Measurements from ENCODE around the gene GDE1. TPM values are rescaled to one million over a fixed set of nuclear protein-coding genes. Genes with fewer than 3 reads are reported as not detected.

GDE1 gene
- total RNA-seq, 4 donors from 2014 or later = 36.3 to 66.4 (median 41.2) TPM

- Histone ChIP-seq H3K36me3 (no peaks in the 10 kb centered on the region), H3K27ac (no peak overlapping the region), H3K27me3 (no peaks in the 10 kb centered on the region), H3K4me1 (no peaks in the 10 kb centered on the region), H3K9me3 (no peaks in the 10 kb centered on the region), H3K4me3 (no peak overlapping the region)
- TF ChIP-seq POLR2A (IDR thresholded peaks at IDR 0.05) = no peak
- no peak for TF ChIP-seq CTCF (IDR thresholded peaks at IDR 0.05)
- intact Hi-C loops (cut with DNase I) = no loop called here
- DNase-seq = no peak
- 55 to 60% methylated on average over 5 to 6 of the region's 6 CpGs for WGBS, 2 donors
Observed at GRCh38 chr16:19472482-19472881, 49.4 kb downstream of the GDE1 start.

- 100% methylated on average over 1 of the region's 3 CpGs; no CpG with 5 or more reads in 1 of the 2 donors for WGBS, 2 donors
- TF ChIP-seq POLR2A (IDR thresholded peaks at IDR 0.05) (no peak), CTCF (IDR thresholded peaks at IDR 0.05) (no peak)
- Histone ChIP-seq H3K4me1 (no peaks in the 10 kb centered on the region), H3K4me3 (no peak overlapping the region), H3K36me3 (no peaks in the 10 kb centered on the region), H3K27me3 (no peaks in the 10 kb centered on the region), H3K9me3 (no peaks in the 10 kb centered on the region), H3K27ac (no peak overlapping the region)
- DNase-seq = no peak
- intact Hi-C loops (cut with DNase I) = no loop called here
Observed at GRCh38 chr16:19468300-19468699, 53.6 kb downstream of the GDE1 start.

GRCh38 chr16:19463468-19464315 is 58.2 kb downstream of the GDE1 start:
- DNase-seq = no peak
- intact Hi-C loops (cut with DNase I) = no loop called here
- Histone ChIP-seq H3K27ac (no peak overlapping the region), H3K9me3 (no peaks in the 10 kb centered on the region), H3K4me1 (no peaks in the 10 kb centered on the region), H3K36me3 (no peaks in the 10 kb centered on the region), H3K4me3 (no peak overlapping the region), H3K27me3 (no peaks in the 10 kb centered on the region)
- no peak for TF ChIP-seq CTCF (IDR thresholded peaks at IDR 0.05)
- no peak for TF ChIP-seq POLR2A (IDR thresholded peaks at IDR 0.05)
- 82 to 85% methylated on average over 12 of the region's 12 CpGs for WGBS, 2 donors

GRCh38 chr16:19460397-19460796 is 61.5 kb downstream of the GDE1 start:
- Histone ChIP-seq H3K27ac (no peak overlapping the region), H3K27me3 (no peaks in the 10 kb centered on the region), H3K36me3 (no peaks in the 10 kb centered on the region), H3K9me3 (no peaks in the 10 kb centered on the region), H3K4me1 (no peaks in the 10 kb centered on the region), H3K4me3 (no peak overlapping the region)
- 88% methylated on average over 2 of the region's 2 CpGs; no CpG with 5 or more reads in 1 of the 2 donors for WGBS, 2 donors
- DNase-seq = no peak
- TF ChIP-seq CTCF (IDR thresholded peaks at IDR 0.05) = no peak
- no peak for TF ChIP-seq POLR2A (IDR thresholded peaks at IDR 0.05)
- intact Hi-C loops (cut with DNase I) = no loop called here

GRCh38 chr16:19458722-19459379 is 63.0 kb downstream of the GDE1 start:
- Histone ChIP-seq H3K27me3 (no peaks in the 10 kb centered on the region), H3K36me3 (no peaks in the 10 kb centered on the region), H3K4me3 (no peak overlapping the region), H3K9me3 (no peaks in the 10 kb centered on the region), H3K4me1 (no peaks in the 10 kb centered on the region), H3K27ac (no peak overlapping the region)
- no peak for DNase-seq
- TF ChIP-seq CTCF (IDR thresholded peaks at IDR 0.05) (no peak), POLR2A (IDR thresholded peaks at IDR 0.05) (no peak)
- intact Hi-C loops (cut with DNase I) = no loop called here
- WGBS, 2 donors = 74 to 85% methylated on average over 9 of the region's 9 CpGs

Measured in esophagus squamous epithelium (tissue), 5 donors.